ENCODE measurements around the gene DOCK1.
"Not testable (repeated sequence)": the region's sequence is repeated elsewhere in the genome, so short reads cannot be mapped to it uniquely, and the experiment has no call there.

The DOCK1 gene

GRCh38 chr10:127275793-127276450 is 370.7 kb downstream of the DOCK1 start:
- DNase-seq (ENCODE audit: low read depth in 2 of 2), result no peak

- DNase-seq (ENCODE audit: low read depth in 2 of 2), result no peak
Observed at GRCh38 chr10:127276794-127277462, 371.7 kb downstream of the DOCK1 start.

DNA sequence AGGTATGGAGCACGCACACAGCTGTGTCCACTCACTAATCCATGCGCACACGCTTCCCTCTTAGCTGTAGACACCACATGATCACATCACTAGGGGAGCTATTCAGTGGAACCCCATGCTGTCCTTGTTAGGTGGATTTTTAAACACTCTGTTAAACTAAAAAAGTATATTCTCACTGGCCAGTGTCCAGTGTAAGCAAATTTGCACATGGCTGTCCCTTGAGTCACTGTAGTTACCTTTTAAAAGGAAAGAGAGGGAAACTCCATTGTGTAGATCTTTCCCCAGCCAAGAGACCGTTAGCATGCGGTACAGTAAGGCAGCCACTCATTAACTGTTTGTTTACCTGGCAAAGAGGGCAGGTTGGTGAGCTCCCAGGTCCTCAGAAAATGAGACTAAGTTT is 372.8 kb downstream of the DOCK1 start:
- no peak for DNase-seq (ENCODE audit: low read depth in 2 of 2)

- DNase-seq (ENCODE audit: low read depth in 2 of 2), result no peak
Observed at GRCh38 chr10:127279334-127279774, 374.1 kb downstream of the DOCK1 start.

- DNase-seq (ENCODE audit: low read depth in 2 of 2), result no peak
Observed at GRCh38 chr10:127280446-127280845, 375.2 kb downstream of the DOCK1 start.

GRCh38 chr10:127283017-127283416 is 377.8 kb downstream of the DOCK1 start:
- DNase-seq (ENCODE audit: low read depth in 2 of 2), result no peak

DNA sequence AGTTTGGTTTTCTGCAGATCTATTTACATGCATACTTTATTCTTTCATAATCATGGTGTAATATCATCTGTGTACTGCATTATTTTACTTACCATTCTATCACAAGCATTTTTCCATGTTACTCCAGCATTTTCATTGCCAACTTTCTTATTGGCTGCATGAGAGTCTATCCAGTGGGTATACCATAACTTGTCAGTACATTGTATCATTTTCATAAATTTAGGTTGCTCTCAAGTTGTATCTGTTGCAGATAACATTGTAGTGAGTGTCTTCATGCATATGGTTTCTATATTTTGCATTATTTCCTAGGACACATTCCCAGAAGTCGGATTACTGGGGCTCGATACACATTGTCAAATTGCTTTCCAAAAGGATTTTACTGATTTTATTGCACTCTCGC is 378.3 kb downstream of the DOCK1 start:
- no peak for DNase-seq (ENCODE audit: low read depth in 2 of 2)

DNA sequence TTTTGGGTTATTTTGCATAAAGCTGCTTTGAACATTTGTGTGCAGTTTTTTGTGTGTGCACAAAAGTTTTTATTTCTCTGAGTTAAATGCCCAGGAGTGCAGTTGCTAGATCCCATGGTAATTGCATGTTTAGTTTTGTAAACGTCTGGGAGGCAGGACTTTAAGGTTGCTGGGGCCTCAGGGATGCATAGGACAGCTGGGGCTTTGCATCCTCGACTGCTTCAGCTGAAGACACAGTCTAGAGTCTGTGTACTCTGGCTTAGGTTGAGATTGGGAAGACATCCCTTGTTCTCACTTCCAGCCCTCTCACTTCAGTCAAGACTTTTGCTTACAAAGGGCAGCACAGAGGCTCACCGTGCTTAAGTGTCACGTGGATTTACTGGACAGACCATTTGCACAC is 385.6 kb downstream of the DOCK1 start:
- DNase-seq (ENCODE audit: low read depth in 2 of 2), result no peak

DNA sequence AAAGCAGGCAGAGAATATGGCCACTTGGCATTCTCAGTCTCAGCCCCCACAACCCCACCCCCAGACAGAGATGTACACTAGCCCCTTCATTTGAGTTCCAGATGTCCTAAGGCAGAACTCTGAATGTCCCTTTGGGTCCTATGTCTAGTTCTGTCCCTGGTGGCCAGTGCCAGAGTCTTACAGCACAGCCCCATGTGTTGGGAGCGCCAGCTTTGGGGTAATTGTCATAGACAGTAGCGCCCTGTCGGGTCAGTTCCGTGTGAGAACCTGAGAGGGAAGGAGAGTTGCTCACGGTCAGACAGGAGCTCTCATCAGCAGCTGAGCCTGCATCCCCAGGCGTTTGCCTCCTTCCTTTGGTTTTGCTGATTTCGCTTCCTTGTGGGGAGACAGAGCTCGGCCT is 386.1 kb downstream of the DOCK1 start:
- no peak for DNase-seq (ENCODE audit: low read depth in 2 of 2)

- DNase-seq (ENCODE audit: low read depth in 2 of 2), result no peak
Observed at GRCh38 chr10:127292888-127293287, 387.7 kb downstream of the DOCK1 start.

DNA sequence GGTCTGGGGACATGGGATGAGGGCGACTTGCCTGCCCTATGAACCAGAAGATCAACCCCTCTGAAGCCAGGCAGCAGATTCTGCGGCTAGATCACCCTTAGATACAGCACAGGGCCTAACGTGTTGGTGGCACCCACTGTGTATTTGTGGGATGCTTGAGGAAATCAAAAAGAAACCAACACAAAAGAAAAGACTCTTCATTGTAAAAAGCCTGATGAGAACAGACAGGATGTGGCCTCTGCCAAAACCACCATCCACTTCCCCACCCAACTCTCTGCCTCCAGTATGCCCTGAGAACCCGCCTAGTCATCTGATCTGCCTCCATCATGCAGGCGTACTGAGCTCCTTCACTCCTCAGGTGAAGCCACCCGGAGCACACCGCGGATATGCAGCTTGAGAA is 388.4 kb downstream of the DOCK1 start:
- peak; percentile 4 to 13 for DNase-seq (ENCODE audit: low read depth in 2 of 2)

GRCh38 chr10:127296696-127297095 is 391.5 kb downstream of the DOCK1 start:
- no peak for DNase-seq (ENCODE audit: low read depth in 2 of 2)

- no peak for DNase-seq (ENCODE audit: low read depth in 2 of 2)
Observed at GRCh38 chr10:127298381-127298780, 393.2 kb downstream of the DOCK1 start.

- not testable (repeated sequence) for DNase-seq (ENCODE audit: low read depth in 2 of 2)
Observed at GRCh38 chr10:127299192-127299591, 394.0 kb downstream of the DOCK1 start.

DNA sequence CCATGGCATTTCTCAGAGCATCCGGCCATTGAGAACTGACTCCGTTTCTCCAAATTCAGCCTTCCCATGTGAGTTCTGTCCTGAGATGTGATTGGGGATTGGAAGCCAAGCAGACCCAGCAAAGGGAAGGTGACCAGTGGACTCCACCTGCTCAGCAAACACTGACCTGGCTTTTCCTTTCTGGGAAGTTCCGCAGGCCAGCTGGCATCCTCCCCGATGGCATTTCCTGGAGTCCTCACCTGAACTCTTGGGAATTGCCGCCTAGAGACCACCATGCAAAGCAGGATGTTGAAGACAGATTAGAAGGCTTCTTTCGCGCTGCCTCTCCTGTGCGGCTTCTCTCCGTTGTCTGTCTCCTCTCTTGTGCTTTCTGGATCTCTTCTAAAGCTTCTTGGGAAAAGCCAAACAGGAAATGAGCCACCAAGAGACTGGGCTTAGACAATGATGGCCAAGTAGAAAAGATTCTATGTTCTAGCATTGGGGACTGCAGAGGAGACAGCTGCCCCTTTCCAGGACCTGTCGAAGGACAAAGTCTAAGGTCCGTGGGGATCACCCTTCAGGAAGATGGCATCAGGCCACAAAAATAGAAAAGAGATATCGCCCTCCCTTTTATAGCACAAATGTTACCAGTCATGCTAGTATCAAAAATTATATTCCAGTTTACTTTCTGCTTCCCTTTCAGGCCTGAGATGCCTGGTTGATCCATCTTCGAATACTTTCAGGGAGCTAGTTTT is 394.9 kb downstream of the DOCK1 start:
- no peak for DNase-seq (ENCODE audit: low read depth in 2 of 2)

GRCh38 chr10:127300868-127301321 is 395.7 kb downstream of the DOCK1 start:
- DNase-seq (ENCODE audit: low read depth in 2 of 2), result no peak

DNA sequence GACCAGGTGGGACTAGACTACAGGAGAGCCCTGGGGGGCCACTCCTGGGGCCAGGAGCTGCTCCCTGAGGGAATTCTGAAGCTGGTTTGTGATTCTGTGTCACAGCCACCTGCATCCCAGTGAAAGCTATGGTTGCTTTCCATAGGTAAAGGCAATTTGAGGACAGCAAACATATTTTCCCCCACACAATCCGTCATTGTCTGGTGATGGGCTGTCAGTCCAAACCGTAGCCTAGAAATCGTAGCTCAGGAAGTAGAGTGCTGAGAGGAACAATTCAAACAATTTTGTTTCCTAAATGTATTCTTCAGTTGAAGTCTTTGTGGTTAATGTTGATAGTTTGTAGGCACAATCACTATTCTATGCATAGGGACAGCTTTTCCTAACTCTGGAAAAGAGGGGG is 397.1 kb downstream of the DOCK1 start:
- DNase-seq (ENCODE audit: low read depth in 2 of 2), result no peak

- DNase-seq (ENCODE audit: low read depth in 2 of 2), result no peak
Observed at GRCh38 chr10:127303105-127303504, 397.9 kb downstream of the DOCK1 start.

DNA sequence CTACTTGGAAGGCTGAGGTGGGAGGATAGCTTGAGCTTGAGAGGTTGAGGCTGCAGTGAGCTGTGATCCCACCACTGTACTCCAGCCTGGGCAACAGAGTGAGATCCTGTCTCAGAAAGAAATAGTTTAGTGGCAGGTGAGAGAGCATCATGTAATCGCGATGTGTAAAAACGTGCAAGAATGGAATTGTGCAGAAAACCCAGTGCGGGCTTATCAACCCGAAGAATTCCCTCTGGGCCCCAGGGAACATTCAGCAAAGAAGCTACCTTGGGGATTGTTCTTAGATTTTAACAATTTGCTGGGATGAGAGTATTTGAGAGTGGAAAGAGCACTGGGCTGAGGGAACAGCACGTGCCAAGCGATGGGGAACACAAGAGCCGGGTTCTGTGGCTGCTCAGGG is 398.5 kb downstream of the DOCK1 start:
- DNase-seq (ENCODE audit: low read depth in 2 of 2), result no peak

DNA sequence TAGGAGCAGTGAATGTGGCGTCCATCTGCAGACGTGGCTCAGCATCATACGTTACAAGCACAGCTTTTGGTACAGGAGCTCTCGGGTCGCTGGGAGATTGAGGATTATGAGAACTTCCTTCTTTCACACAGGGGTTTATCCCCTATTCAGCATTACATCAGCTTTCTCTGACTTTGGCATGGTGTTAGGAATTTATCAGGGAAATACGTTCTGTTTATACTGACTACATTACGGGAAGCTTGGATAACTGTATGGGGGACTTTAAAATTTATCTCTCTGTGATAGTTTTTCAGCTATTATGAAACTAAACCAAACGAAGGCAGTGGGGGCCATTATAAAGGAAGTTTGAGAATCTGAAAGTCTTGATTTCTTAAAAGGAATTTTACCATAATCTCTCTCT is 401.3 kb downstream of the DOCK1 start:
- DNase-seq (ENCODE audit: low read depth in 2 of 2), result no peak

GRCh38 chr10:127307338-127307737 is 402.1 kb downstream of the DOCK1 start:
- DNase-seq (ENCODE audit: low read depth in 2 of 2), result no peak

DNA sequence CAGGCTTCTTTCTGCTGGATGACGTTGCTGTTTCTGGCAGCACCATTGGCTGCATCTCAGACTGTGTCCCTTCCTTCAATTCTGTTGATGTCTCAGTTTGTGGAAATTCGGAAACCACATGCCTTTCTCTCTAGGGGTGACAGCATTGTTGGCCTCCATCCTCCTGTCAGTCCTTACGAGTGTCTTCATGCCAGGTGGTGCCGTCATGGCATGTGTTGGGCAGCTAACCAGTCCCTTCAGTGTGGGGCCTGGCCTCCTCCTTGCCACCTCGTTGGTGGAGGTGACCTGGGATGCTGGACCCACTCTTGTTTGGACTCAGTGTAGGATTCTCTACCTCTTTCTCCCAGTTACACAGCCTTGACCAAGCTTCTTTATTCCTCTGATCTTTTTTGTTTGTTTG is 402.8 kb downstream of the DOCK1 start:
- no peak for DNase-seq (ENCODE audit: low read depth in 2 of 2)

GRCh38 chr10:127309619-127310018 is 404.4 kb downstream of the DOCK1 start:
- DNase-seq (ENCODE audit: low read depth in 2 of 2), result not testable (repeated sequence)
